Measurements from ENCODE around the gene GIMAP5. TPM values are rescaled to one million over a fixed set of nuclear protein-coding genes. Genes with fewer than 3 reads are reported as not detected.

The GIMAP5 gene
- total RNA-seq, 1 experiment from 2014 or later, result not detected

- Histone ChIP-seq H3K4me1 (ENCODE audit: insufficient read depth, low read length) (no peaks in the 10 kb centered on the region), H3K79me2 (ENCODE audit: insufficient read depth, low read length) (no peaks in the 10 kb centered on the region), H3K14ac (ENCODE audit: insufficient read depth, low read length) (no peak overlapping the region), H3K9ac (ENCODE audit: extremely low read depth, insufficient read length, low read length) (no peak overlapping the region), H2AFZ (ENCODE audit: low read length) (no peak overlapping the region), H2BK120ac (ENCODE audit: low read depth, low read length, poor library complexity, severe bottlenecking) (no peak overlapping the region), H3K79me1 (ENCODE audit: insufficient read depth, low read depth, low read length, poor library complexity, severe bottlenecking) (no peaks in the 10 kb centered on the region), H4K5ac (ENCODE audit: insufficient read length, low read depth, low read length) (no peak overlapping the region), H3T11ph (ENCODE audit: low read length) (no peak overlapping the region), H3K56ac (ENCODE audit: insufficient read length, low read depth, low read length) (no peak overlapping the region), H2BK12ac (ENCODE audit: insufficient read length, low read depth, low read length) (no peak overlapping the region), H3K4me2 (ENCODE audit: insufficient read depth, insufficient read length, low read length) (no peak overlapping the region), H3K27ac (ENCODE audit: insufficient read length, low read depth, low read length) (no peak overlapping the region), H3K18ac (ENCODE audit: insufficient read length, low read depth, low read length) (no peak overlapping the region), H4K20me1 (ENCODE audit: control insufficient read depth, insufficient read depth, insufficient read length) (no peaks in the 10 kb centered on the region), H4K8ac (replicated peaks; ENCODE audit: insufficient read length, low read depth, low read length) (no peak overlapping the region), H2BK15ac (ENCODE audit: low read depth, low read length) (no peak overlapping the region), H3K9me3 (ENCODE audit: control insufficient read depth, low read depth, low read length) (peaks cover 7% of the 10 kb centered on the region), H3K4ac (ENCODE audit: low read depth, low read length) (no peak overlapping the region), H2BK5ac (ENCODE audit: insufficient read length, low read length) (no peak overlapping the region), H2BK20ac (ENCODE audit: low read depth, low read length, poor library complexity, severe bottlenecking) (no peak overlapping the region), H3K23me2 (ENCODE audit: insufficient read length, low read depth, low read length, poor library complexity, severe bottlenecking) (no peaks in the 10 kb centered on the region), H3K27me3 (ENCODE audit: insufficient read depth, low read length) (peaks cover 66% of the 10 kb centered on the region), H3K23ac (ENCODE audit: insufficient read length, low read depth, low read length) (no peak overlapping the region), H2AK5ac (ENCODE audit: insufficient read length, low read length) (no peak overlapping the region), H4K91ac (ENCODE audit: insufficient read length, low read depth, low read length) (no peak overlapping the region)
- peaks cover 100% of the 10 kb centered on the region for H3K27me3 Mint-ChIP-seq (ENCODE audit: low read depth)
- H3K36me3 Mint-ChIP-seq (ENCODE audit: insufficient read depth in 1 of 3, low read depth in 3 of 3), result no peaks in the 10 kb centered on the region
- H3K4me1 Mint-ChIP-seq, result peaks cover 5 to 7% of the 10 kb centered on the region in 2 experiments; a peak in 3 of 4 replicates
- H3K9me3 Mint-ChIP-seq, result peaks cover 21 to 43% of the 10 kb centered on the region in 2 experiments
- H3K4me3 Mint-ChIP-seq, result no peak overlapping the region
- no peak for DNase-seq
- no peak for TF ChIP-seq CTCF (conservative IDR thresholded peaks at IDR 0.05)
- no peak overlapping the region for H3K27ac Mint-ChIP-seq
- no CpG with 5 or more reads among the region's 5 CpGs for WGBS (ENCODE audit: extremely low coverage, insufficient read length, low lambda C conversion rate)
Measured at GRCh38 chr7:150732786-150733481, 4.3 kb upstream of the GIMAP5 start.
